ENCODE measurements around the gene MYCBP2.

MYCBP2 gene

GRCh38 chr13:77022341-77022740 is 304.6 kb downstream of the MYCBP2 start:
- Histone ChIP-seq H3K36me3 (ENCODE audit: control insufficient read depth, insufficient read depth, low read length) (no peaks in the 10 kb centered on the region; the same call in none of the 2 replicates), H3K4me3 (replicated peaks; ENCODE audit: low read depth, low read length) (no peak overlapping the region), H3K27me3 (replicated peaks; ENCODE audit: control insufficient read depth, insufficient read depth, low read length) (no peaks in the 10 kb centered on the region)
- TF ChIP-seq, protein P1, sequence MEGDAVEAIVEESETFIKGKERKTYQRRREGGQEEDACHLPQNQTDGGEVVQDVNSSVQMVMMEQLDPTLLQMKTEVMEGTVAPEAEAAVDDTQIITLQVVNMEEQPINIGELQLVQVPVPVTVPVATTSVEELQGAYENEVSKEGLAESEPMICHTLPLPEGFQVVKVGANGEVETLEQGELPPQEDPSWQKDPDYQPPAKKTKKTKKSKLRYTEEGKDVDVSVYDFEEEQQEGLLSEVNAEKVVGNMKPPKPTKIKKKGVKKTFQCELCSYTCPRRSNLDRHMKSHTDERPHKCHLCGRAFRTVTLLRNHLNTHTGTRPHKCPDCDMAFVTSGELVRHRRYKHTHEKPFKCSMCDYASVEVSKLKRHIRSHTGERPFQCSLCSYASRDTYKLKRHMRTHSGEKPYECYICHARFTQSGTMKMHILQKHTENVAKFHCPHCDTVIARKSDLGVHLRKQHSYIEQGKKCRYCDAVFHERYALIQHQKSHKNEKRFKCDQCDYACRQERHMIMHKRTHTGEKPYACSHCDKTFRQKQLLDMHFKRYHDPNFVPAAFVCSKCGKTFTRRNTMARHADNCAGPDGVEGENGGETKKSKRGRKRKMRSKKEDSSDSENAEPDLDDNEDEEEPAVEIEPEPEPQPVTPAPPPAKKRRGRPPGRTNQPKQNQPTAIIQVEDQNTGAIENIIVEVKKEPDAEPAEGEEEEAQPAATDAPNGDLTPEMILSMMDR (IDR thresholded peaks at IDR 0.05; ENCODE audit: insufficient read depth, low read length, poor library complexity, severe bottlenecking), result no peak
- DNase-seq (ENCODE audit: extremely low read depth, insufficient read length), result no peak

DNA sequence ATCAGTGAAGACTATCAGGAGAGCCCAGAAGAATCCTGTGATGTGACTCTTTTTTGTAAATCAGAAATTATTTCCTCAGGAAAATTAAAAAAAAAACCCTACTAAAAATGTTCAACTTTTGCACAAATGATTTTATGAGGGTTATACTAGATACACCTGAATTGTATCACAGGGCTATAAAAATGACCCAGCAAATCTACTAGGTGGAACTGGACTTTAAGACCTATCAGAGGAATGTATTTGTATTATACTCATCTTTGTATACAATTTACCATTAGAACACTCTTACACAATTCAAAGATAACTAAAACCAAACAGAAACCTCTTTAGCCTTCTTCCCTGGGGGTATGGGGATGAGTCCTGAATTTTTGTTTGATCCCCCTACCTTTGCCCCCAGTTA is 307.1 kb downstream of the MYCBP2 start:
- TF ChIP-seq, protein P1 (IDR thresholded peaks at IDR 0.05; ENCODE audit: insufficient read depth, low read length, poor library complexity, severe bottlenecking), result no peak
- DNase-seq (ENCODE audit: extremely low read depth, insufficient read length), result no peak
- Histone ChIP-seq H3K4me3 (replicated peaks; ENCODE audit: low read depth, low read length) (no peak overlapping the region), H3K27me3 (replicated peaks; ENCODE audit: control insufficient read depth, insufficient read depth, low read length) (no peaks in the 10 kb centered on the region), H3K36me3 (ENCODE audit: control insufficient read depth, insufficient read depth, low read length) (peaks cover 3% of the 10 kb centered on the region)

- Histone ChIP-seq H3K4me3 (replicated peaks; ENCODE audit: low read depth, low read length) (no peak overlapping the region), H3K36me3 (ENCODE audit: control insufficient read depth, insufficient read depth, low read length) (peaks cover 3% of the 10 kb centered on the region; the same call in 1 of the 2 replicates), H3K27me3 (replicated peaks; ENCODE audit: control insufficient read depth, insufficient read depth, low read length) (no peaks in the 10 kb centered on the region)
- TF ChIP-seq, protein P1 (IDR thresholded peaks at IDR 0.05; ENCODE audit: insufficient read depth, low read length, poor library complexity, severe bottlenecking), result no peak
- DNase-seq (ENCODE audit: extremely low read depth, insufficient read length), result no peak
Observed at GRCh38 chr13:77016888-77017623, 309.8 kb downstream of the MYCBP2 start.

DNA sequence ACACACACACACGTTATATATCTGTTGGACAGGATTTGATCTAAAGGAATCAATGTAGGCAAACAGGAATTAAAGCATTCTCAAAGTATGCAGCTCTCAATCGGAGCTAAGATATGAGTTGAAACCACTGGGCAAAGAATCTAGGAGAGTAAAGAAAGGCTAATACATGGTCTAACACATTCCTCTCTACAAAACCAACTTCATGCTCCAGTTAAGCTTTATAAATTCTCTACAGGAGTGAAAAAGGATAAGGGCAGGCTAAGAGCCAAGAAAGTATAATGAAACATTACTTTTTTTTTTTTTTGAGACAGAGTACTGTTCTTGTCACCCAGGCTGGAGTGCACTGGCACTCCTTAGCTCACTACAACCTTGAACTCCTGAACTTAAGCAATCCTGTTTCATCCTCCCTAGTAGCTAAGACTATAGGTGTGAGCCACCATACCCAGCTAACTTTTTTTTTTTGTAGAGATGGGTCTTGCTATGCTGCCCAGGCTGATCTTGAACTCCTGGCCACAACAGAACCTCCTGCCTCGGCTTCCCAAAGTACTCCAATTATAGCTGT is 310.6 kb downstream of the MYCBP2 start:
- no peaks in the 10 kb centered on the region for H3K27me3 ChIP-seq (replicated peaks; ENCODE audit: control insufficient read depth, insufficient read depth, low read length)
- TF ChIP-seq, protein P1 (IDR thresholded peaks at IDR 0.05; ENCODE audit: insufficient read depth, low read length, poor library complexity, severe bottlenecking), result no peak
- DNase-seq (ENCODE audit: extremely low read depth, insufficient read length), result no peak
- peaks cover 5% of the 10 kb centered on the region; the same call in 1 of the 2 replicates for H3K36me3 ChIP-seq (ENCODE audit: control insufficient read depth, insufficient read depth, low read length)
- no peak overlapping the region for H3K4me3 ChIP-seq (replicated peaks; ENCODE audit: low read depth, low read length)

- Histone ChIP-seq H3K27me3 (replicated peaks; ENCODE audit: control insufficient read depth, insufficient read depth, low read length) (no peaks in the 10 kb centered on the region), H3K4me3 (replicated peaks; ENCODE audit: low read depth, low read length) (no peak overlapping the region), H3K36me3 (ENCODE audit: control insufficient read depth, insufficient read depth, low read length) (peaks cover 9% of the 10 kb centered on the region)
- DNase-seq (ENCODE audit: extremely low read depth, insufficient read length), result no peak
- TF ChIP-seq, protein P1 (IDR thresholded peaks at IDR 0.05; ENCODE audit: insufficient read depth, low read length, poor library complexity, severe bottlenecking), result no peak
Observed at GRCh38 chr13:77014906-77015685, 311.8 kb downstream of the MYCBP2 start.

Data from GM06990 (cell line).